ENCODE measurements around the gene POLR2I.

DNA sequence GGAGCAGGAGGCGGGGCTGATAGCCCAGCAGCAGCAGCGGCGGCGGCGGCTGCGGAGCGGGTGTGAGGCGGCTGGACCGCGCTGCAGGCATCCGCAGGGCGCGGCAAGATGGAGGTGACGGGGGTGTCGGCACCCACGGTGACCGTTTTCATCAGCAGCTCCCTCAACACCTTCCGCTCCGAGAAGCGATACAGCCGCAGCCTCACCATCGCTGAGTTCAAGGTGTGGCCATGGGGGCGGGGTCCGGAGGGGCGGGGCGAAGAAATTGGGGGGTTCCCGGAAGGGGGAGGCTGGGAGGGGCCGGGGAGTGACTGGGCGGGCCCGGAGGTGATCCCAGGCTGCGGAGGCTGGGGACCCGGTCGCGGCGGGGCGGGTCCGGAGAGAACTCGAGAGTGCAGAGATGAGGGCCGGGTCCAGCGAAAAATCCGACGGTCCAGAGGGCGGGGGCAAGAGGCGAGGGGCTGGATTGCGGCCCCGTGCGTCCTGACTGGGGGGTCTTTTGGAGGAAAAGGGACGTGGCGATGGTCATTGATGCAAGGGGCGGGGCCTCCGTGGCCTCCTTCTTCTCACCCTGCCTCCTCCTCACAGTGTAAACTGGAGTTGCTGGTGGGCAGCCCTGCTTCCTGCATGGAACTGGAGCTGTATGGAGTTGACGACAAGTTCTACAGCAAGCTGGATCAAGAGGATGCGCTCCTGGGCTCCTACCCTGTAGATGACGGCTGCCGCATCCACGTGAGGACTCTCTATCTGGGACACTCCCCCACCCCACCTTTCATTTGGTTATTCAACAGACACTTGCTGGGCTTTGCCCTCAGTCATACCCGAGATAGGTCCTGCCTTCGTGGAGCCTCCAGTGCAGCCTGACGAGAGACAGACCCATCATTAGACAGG lies 1.0 kb upstream of the POLR2I start, which contains the start of gene TBCB:
- TF ChIP-seq EGR1 (IDR thresholded peaks at IDR 0.05; ENCODE audit: low read depth in 2 of 2) (no peak), CTCF (IDR thresholded peaks at IDR 0.05; ENCODE audit: low read depth, low read length, missing input control) (no peak), YY1 (IDR thresholded peaks at IDR 0.05) (no peak), ATF3 (IDR thresholded peaks at IDR 0.05) (no peak), RAD21 (IDR thresholded peaks at IDR 0.05) (no peak), ZBTB33 (IDR thresholded peaks at IDR 0.05) (no peak), JUND (IDR thresholded peaks at IDR 0.05) (no peak), GABPA (IDR thresholded peaks at IDR 0.05 in 1 of 2, conservative IDR thresholded peaks at IDR 0.05 in 1 of 2) (no peak)
- TF ChIP-seq, protein P1, sequence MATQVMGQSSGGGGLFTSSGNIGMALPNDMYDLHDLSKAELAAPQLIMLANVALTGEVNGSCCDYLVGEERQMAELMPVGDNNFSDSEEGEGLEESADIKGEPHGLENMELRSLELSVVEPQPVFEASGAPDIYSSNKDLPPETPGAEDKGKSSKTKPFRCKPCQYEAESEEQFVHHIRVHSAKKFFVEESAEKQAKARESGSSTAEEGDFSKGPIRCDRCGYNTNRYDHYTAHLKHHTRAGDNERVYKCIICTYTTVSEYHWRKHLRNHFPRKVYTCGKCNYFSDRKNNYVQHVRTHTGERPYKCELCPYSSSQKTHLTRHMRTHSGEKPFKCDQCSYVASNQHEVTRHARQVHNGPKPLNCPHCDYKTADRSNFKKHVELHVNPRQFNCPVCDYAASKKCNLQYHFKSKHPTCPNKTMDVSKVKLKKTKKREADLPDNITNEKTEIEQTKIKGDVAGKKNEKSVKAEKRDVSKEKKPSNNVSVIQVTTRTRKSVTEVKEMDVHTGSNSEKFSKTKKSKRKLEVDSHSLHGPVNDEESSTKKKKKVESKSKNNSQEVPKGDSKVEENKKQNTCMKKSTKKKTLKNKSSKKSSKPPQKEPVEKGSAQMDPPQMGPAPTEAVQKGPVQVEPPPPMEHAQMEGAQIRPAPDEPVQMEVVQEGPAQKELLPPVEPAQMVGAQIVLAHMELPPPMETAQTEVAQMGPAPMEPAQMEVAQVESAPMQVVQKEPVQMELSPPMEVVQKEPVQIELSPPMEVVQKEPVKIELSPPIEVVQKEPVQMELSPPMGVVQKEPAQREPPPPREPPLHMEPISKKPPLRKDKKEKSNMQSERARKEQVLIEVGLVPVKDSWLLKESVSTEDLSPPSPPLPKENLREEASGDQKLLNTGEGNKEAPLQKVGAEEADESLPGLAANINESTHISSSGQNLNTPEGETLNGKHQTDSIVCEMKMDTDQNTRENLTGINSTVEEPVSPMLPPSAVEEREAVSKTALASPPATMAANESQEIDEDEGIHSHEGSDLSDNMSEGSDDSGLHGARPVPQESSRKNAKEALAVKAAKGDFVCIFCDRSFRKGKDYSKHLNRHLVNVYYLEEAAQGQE (IDR thresholded peaks at IDR 0.05), result no peak
- TF ChIP-seq, protein P2, sequence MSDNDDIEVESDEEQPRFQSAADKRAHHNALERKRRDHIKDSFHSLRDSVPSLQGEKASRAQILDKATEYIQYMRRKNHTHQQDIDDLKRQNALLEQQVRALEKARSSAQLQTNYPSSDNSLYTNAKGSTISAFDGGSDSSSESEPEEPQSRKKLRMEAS (IDR thresholded peaks at IDR 0.05), result no peak
